Urinary bladder (tissue), 4 donors: ENCODE data around the gene KDM6A. TPM values are rescaled to one million over a fixed set of nuclear protein-coding genes. Genes with fewer than 3 reads are reported as not detected.
A peak's percentile ranks its signal among the peaks of the same experiment; 100 is the strongest.
"Not testable (repeated sequence)": the region's sequence is repeated elsewhere in the genome, so short reads cannot be mapped to it uniquely, and the experiment has no call there.

Source experiments
- DNase-seq: peaks from one replicate; pipeline ENCODE4 v3.0.0-alpha.2; 2015; ENCODE audit errors: extremely low spot score
- H3K27ac ChIP-seq: one replicate; pipeline ENCODE4 v1.5.1; 2013; ENCODE audit warnings: low read depth, mild to moderate bottlenecking, moderate library complexity
- H3K36me3 ChIP-seq: one replicate; pipeline ENCODE4 v1.6.1; 2013; ENCODE audit warnings: mild to moderate bottlenecking, moderate library complexity; ENCODE audit not compliant: insufficient read depth
- H3K4me1 ChIP-seq: one replicate; pipeline ENCODE4 v1.6.1; 2013; ENCODE audit warnings: mild to moderate bottlenecking, moderate library complexity; ENCODE audit not compliant: insufficient read depth
- H3K4me3 ChIP-seq: one replicate; pipeline ENCODE4 v1.5.1; 2013; ENCODE audit warnings: low read depth, low read length
- WGBS: extraction: QIAGEN DNeasy Blood & Tissue Kit; methylation state at CpG from one replicate; pipeline ENCODE4 v1.1.7; 2013; 5-methylcytosine and 5-hydroxymethylcytosine counted together
- polyA plus RNA-seq: library from polyadenylated mRNA; stranded (reverse); fragments of 200-250 nt; gene quantifications from one replicate; pipeline ENCODE4 v1.2.3, GENCODE V29; 2013
- total RNA-seq: library from RNA; depleted of rRNA; stranded (reverse); fragments of >200 nt; gene quantifications from one replicate; pipeline ENCODE4 v1.2.3, GENCODE V29; 2014
- donor health status: healthy with polysubstance abuse.
- donor health status: healthy.

The KDM6A gene
- total RNA-seq = 119 TPM
- 9.9 TPM for polyA plus RNA-seq

DNA sequence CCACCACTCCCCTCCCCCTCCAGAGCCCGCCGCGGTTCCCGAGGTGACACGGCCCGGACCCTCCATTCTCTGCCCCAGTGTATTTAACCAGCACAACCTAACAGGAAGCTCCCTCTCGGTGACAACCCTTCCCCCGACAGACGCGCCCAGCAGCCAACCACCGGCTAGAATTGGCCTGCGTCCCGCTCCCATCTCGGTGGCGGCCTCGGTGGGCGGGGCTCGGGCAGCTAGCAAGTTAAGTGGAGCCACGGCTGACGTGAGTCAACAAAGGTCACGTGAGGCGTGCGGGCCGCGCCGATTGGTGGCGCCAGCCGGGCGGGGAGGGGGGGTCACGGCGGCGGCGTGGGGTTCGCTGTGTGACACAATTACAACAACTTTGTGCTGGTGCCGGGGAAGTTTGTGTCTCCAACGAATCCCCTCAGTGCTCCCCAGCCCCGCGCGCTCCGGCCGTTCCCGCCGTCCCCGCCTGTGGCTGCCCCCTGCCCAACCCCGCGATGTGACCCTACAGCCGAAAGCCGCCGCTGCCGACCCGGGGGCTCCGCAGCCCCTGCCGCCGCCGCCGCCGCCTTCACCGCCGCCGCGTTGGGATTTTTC is at the start of gene KDM6A:
KDM6A (plus strand) TSS at position 368 of the 594 bp plus-strand sequence. CDS start 364 bp downstream, outside the sequence.
- Histone ChIP-seq H3K36me3 (no peaks in the 10 kb centered on the region), H3K27ac (peak within 1 kb of the TSS; percentile 98), H3K4me1 (no peaks in the 10 kb centered on the region), H3K4me3 (peak within 1 kb of the TSS; percentile 76)
- WGBS = under 1% methylated on average over 58 of the region's 61 CpGs
- DNase-seq = peak; percentile 85

DNA sequence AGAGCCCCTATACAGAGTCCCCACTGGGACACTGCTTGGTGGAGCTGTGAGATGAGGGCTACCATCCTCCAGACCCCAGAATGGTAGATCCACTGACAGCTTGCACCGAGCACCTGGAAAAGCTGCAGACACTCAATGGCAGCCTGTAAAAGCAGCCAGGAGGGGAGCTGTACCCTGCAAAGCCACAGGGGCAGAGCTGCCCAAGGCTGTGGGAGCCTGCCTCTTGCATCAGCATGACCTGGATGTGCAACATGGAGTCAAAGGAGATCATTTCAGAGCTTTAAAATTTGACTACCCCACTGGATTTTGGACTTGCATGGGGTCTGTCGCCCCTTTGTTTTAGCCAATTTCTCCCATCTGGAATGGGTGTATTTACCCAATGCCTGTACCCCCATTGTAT is 49.8 kb upstream of the KDM6A start:
- not testable (repeated sequence) for H3K36me3 ChIP-seq, H3K4me1 ChIP-seq, DNase-seq, H3K27ac ChIP-seq, H3K4me3 ChIP-seq
- 94% methylated on average over 2 of the region's 2 CpGs for WGBS

DNA sequence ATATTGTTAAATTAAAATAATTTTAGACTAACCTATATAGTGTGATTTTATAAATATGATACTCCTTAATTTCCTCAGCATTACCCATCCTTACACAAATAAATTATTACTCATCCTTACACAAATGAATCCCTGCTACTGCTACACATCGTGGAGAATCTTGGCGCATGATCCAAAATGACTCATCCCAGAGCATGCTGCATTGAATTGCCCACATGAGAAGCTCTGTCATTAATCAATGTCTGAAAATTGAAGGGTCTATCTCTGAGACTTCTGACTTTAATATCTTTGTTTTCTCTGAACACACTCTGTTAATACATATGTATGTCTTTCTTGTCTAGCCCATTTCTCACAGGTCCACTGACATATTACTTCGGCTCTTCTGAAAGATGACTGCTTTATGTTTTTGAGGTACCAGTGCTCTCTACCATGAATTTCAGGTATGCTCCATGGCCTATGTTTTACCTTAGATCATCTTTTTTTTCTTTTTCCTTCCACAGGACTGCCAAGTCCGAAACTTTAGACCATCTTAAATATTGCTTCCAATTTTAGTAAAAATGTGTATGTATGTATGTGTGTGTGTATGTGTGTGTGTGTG is 44.9 kb upstream of the KDM6A start:
- no peak overlapping the region for H3K27ac ChIP-seq
- 69% methylated on average over 4 of the region's 4 CpGs for WGBS
- H3K4me3 ChIP-seq = no peak overlapping the region
- no peaks in the 10 kb centered on the region for H3K36me3 ChIP-seq
- H3K4me1 ChIP-seq = no peaks in the 10 kb centered on the region
- no peak for DNase-seq

DNA sequence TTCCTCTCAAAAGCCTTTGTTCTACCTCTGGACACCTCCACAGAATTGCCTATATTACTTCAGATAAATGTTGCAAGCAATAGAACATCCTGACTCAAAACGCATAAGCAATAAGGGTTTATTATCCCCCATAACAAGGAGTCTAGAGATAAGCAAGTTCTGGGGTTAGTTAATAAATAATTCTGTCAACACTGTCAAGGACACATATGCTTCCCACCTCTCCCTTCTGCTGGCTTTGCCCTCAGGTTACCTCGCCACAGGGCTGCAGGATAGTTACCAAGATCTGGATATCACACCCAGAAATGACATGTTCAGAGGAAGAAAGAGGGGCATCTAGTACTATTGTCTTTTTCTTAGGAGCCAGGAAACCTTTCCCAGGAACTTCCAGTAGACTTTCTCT is 43.2 kb upstream of the KDM6A start:
- WGBS = 34% methylated on average over 2 of the region's 2 CpGs
- H3K36me3 ChIP-seq = no peaks in the 10 kb centered on the region
- no peaks in the 10 kb centered on the region for H3K4me1 ChIP-seq
- H3K27ac ChIP-seq = no peak overlapping the region
- no peak for DNase-seq
- H3K4me3 ChIP-seq = no peak overlapping the region

DNA sequence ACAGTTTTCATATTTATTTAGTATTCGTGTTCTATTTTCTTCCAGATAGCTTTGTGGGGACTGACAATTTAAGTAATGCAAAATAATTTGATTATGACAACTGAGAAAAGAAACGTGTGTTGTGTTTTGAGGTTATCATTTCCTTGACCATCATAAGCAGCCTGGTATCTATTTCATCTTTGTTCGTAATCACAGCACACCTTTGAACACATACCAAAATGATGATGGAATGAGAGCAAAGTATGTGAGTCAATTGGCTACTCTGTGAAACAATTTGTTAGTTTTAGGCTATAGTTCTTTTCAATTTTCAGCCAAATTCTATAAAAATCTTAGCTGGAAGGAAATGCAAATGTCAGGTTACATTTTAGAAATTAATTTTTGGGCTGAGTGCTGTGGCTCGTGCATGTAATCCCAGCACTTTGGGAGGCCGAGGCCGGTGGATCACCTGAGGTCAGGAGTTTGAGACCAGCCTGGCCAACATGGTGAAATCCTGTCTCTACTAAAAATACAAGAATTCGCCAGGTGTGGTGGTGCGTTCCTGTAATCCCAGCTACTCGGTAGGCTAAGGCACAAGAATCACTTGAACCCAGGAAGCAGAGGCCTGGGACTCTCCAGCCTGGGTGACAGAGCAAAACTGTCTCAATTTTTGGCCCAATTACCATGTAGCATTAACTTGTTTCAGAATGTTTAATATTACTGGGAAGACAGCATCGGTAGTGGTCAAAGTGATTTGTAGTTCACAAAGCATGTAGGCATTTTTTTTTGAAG is 30.3 kb upstream of the KDM6A start:
- no peak overlapping the region for H3K27ac ChIP-seq
- H3K36me3 ChIP-seq = no peaks in the 10 kb centered on the region
- H3K4me3 ChIP-seq = no peak overlapping the region
- no peak for DNase-seq
- WGBS = 77% methylated on average over 10 of the region's 10 CpGs
- H3K4me1 ChIP-seq = no peaks in the 10 kb centered on the region

DNA sequence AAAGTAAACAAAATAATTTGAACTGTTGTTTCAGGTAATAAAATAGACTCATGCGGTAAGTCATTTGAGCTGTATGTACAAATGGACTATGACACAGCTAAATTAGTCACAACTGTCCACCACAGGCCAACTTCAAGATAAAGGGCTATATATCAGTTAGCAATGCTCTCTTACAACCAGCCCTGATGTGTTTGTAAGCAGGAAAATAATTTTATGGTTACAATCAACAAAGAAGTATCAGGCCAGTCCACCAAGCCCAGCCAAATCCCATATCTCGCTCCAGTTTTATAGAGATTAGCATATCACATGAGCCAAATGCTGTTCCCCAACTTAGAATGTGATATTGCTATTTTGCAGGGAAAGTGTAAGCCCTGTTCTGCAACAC is 29.7 kb upstream of the KDM6A start:
- WGBS = 55% methylated on average over 2 of the region's 2 CpGs
- DNase-seq = no peak

DNA sequence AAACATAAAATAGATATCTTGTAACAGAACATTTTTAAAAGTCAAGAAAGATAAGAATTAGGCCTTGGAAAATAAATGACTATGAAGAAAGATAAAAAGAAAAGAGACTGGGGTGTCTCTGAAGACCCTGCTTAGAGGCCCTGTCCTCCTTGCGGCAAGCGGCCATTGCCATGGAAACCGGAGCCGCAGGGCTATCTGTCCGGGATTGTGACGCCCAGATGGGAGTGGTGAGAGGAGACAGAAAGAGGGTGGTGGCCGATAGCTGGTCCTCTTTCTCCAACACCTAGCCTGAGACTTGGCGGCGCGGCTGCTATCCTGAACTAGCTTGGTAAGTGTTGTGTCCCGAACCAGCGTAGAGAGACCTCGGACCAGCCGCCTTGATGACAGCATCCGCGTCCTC is 29.2 kb upstream of the KDM6A start, which contains the start of gene DUSP21:
DUSP21 (plus strand) TSS at position 269 of the 400 bp plus-strand sequence; CDS start at position 381, 112 bp downstream.
- DNase-seq = no peak
- Histone ChIP-seq H3K4me3 (no peak within 1 kb of the TSS), H3K36me3 (no peaks in the 10 kb centered on the region), H3K27ac (no peak within 1 kb of the TSS), H3K4me1 (no peaks in the 10 kb centered on the region)
- 80% methylated on average over 16 of the region's 16 CpGs for WGBS

More for the DNA sequence above, 29.7 kb upstream of the KDM6A start:
- Histone ChIP-seq H3K4me1 (no peaks in the 10 kb centered on the region), H3K27ac (no peak overlapping the region), H3K4me3 (no peak overlapping the region), H3K36me3 (no peaks in the 10 kb centered on the region)

DNA sequence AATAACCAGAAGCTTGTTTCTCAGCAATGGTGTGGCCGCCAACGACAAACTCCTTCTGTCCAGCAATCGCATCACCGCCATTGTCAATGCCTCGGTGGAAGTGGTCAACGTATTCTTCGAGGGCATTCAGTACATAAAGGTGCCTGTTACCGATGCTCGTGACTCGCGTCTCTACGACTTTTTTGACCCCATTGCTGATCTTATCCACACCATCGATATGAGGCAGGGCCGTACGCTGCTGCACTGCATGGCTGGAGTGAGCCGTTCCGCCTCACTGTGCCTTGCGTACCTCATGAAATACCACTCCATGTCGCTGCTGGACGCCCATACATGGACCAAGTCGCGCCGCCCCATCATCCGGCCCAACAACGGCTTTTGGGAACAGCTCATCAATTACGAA is 28.8 kb upstream of the KDM6A start:
- H3K36me3 ChIP-seq = no peaks in the 10 kb centered on the region
- no peak overlapping the region for H3K27ac ChIP-seq
- H3K4me1 ChIP-seq = no peaks in the 10 kb centered on the region
- no peak overlapping the region for H3K4me3 ChIP-seq
- no peak for DNase-seq
- WGBS = 98% methylated on average over 26 of the region's 26 CpGs

DNA sequence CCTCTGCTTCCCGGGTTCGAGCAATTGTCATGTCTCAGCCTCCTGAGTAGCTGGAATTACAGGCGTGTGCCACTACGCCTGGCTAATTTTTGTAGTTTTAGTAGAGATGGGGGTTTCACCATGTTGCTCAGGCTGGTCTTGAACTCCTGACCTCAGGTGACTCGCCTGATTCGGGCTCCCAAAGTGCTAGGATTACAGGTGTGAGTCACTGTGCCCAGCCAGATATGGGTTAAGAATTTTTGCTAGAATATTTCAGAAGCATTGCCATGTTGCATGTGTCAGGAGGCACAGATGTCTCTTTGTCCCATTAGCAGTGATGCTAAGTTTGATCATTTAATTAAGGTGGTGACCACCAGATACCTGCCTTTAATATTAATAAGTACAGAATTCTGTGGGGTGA is 22.1 kb upstream of the KDM6A start:
- 93% methylated on average over 6 of the region's 6 CpGs for WGBS
- not testable (repeated sequence) for H3K4me3 ChIP-seq, DNase-seq, H3K4me1 ChIP-seq, H3K27ac ChIP-seq, H3K36me3 ChIP-seq

DNA sequence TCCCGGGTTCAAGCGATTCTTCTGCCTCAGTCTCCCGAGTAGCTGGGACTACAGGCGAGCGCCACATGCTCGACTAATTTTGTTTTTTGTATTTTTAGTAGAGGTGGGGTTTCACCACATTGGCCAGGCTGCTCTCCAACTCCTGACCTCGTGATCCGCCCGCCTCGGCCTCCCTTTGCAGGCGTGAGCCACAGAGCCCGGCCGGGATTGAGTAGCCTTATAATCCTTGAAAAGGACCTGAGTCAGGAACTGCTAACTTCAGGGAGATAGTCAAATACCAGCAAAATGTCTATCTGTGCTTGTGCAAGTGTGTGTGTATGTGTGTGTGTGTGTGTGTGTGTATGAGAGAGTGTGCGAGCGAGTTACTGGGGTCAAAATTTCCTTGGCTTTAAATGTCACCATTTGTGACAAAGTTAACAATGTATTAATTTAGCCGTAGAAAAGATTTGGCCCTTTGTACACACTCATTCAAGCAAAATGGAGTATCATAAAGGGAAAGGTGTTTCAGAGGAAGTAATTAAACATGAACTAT is 1.8 kb upstream of the KDM6A start:
- H3K36me3 ChIP-seq = no peaks in the 10 kb centered on the region
- no peaks in the 10 kb centered on the region for H3K4me1 ChIP-seq
- 48% methylated on average over 16 of the region's 16 CpGs for WGBS
- H3K4me3 ChIP-seq = no peak overlapping the region
- DNase-seq = no peak
- peak overlapping the region; percentile 10 for H3K27ac ChIP-seq

DNA sequence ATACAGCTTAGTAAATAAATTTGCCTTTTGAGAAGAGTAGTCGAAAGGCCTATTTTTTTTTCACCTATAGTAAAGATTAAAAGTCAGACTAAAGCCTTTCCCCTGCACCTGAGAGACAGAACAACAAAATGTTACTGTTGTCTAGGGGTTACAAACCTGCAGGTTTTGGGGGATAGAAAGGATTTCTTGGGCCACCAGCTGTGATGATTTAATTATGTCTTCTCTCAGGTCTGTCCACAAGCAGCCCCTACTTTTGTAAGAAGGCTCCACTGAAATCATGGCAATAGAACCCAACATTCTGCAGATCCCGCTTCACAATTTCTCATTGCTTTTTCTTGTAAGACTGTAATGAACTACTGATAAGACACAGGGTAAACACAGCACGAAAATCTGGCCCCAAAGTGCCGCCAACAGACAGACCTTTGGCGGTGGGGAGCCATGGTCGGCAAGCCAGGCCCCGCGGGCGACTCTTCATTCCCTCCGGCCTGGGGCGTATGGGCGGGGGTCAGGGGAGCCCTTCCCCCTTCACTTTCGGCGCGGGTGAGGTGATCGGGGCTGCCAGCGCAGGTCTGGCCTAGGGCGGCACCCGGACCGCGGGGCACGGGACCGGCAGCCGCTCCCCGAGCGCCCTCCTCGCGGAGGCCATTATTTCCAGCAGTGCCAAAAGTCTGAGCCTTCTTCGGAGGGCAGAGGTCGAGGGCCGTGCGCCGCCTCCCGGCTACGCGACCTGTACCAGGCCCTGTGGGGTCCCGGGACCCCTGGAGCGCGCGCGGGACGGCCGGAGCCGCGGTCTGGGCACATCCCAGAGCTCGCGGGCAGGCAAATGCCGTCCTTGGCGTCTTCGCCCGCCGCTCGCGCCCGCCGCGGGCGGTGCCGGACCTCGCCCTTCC is 812 bp upstream of the KDM6A start:
- Histone ChIP-seq H3K4me3 (peak overlapping the region; percentile 76), H3K27ac (peak overlapping the region; percentile 97), H3K4me1 (no peaks in the 10 kb centered on the region), H3K36me3 (no peaks in the 10 kb centered on the region)
- no peak for DNase-seq
- WGBS = under 1% methylated on average over 52 of the region's 60 CpGs

DNA sequence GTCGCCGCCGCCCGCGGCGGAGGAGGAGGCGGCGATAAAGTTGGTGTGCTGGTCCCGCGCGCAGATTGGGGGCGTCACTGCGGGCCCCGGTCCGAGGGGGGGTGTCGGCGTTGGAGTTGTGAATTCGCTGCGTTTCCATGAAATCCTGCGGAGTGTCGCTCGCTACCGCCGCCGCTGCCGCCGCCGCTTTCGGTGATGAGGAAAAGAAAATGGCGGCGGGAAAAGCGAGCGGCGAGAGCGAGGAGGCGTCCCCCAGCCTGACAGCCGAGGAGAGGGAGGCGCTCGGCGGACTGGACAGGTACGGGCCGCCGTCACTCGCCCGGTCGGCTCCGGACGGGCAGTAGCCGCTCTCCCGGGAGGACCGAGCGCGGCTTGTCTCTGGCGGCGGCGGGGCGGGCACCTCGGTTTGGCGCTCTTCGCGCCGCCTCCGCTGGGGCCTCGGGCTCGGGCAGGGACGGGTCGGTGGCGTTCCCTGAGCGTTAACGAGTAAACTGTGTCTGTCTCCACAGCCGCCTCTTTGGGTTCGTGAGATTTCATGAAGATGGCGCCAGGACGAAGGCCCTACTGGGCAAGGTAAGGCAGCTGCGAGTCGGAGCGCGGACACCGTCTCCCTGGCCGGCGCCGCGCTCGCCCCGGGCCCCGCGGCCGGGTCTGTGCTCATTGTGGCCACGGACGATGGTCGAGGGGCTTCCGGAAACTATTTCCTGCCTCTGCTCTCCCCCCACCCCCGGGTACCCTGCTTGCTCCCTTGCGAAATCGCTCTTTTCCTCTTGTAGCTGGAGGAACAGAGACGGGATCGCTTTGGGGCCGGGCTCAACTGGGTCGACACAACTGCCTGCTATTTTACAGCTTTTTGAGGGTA is 658 bp downstream of the KDM6A start:
- H3K4me1 ChIP-seq = no peaks in the 10 kb centered on the region
- no peak for DNase-seq

More for the DNA sequence above, 658 bp downstream of the KDM6A start:
- Histone ChIP-seq H3K4me3 (peak overlapping the region; percentile 75), H3K36me3 (no peaks in the 10 kb centered on the region), H3K27ac (peak overlapping the region; percentile 98)
- under 1% methylated on average over 99 of the region's 99 CpGs for WGBS
